HepG2 (cell line): ENCODE data around the gene SLC6A9. TPM values are rescaled to one million over a fixed set of nuclear protein-coding genes. Genes with fewer than 3 reads are reported as not detected.
A peak's percentile ranks its signal among the peaks of the same experiment; 100 is the strongest.

ENCODE experiments used
- ATAC-seq: fragments of 200-7000 bp; cut with Tn5 transposase; 3 replicates; pipeline ENCODE4 v1.9.1; 2020; ENCODE audit warnings: mild to moderate bottlenecking, moderate library complexity
- BruUV-seq: library from RNA; stranded (reverse); fragments of 400-500 nt; replicated peaks from 2 replicates; lab custom pipeline; 2021; lab: Mats Ljungman, UMichigan
- CTCF ChIA-PET: fragments of 300-600 bp; formaldehyde crosslinking; extraction: SDS; loops from one replicate; lab custom pipeline; 2021; ENCODE audit warnings: low total read pairs, inconsistent platforms, low intra/inter-chr PET ratio; lab: Yijun Ruan, JAX
- POLR2A ChIA-PET: fragments of 350-600 bp; sonication (Branson Sonifier 250); formaldehyde crosslinking; loops from one replicate; lab custom pipeline; 2020; ENCODE audit warnings: antibody characterized with exemption, inconsistent platforms; lab: Yijun Ruan, JAX
- DNase-seq: peaks from one replicate; pipeline ENCODE4 v3.0.0-alpha.2; 2015; ENCODE audit warnings: low spot score
- FAIRE-seq: peaks from 3 replicates; lab custom pipeline; 2011; peaks lifted over from hg19 to GRCh38; lab: Jason Lieb, UNC
- H2AFZ ChIP-seq: one replicate; pipeline ENCODE4 v1.6.1; 2011; ENCODE audit warnings: low read length, inconsistent platforms
- H3K27ac ChIP-seq: fragments of 300-600 bp; 3 replicates; pipeline ENCODE4 v1.8.0; 2011; ENCODE audit warnings: mixed run types, mild to moderate bottlenecking, mixed read lengths, low read length, inconsistent platforms; ENCODE audit not compliant: insufficient read depth; ENCODE audit errors: extremely low read length
- H3K27me3 ChIP-seq, 2 experiments: fragments of 200-600 bp in 1 of 2; 2 replicates in 1 of 2; 3 replicates in 1 of 2; pipeline versions ENCODE4 v1.6.0 to v1.8.0; 2011; ENCODE audit warnings: low read length in 2 of 2, mild to moderate bottlenecking in 2 of 2, moderate library complexity in 2 of 2, inconsistent platforms in 1 of 2; ENCODE audit not compliant: insufficient read depth in 2 of 2, control insufficient read depth in 1 of 2
- H3K36me3 ChIP-seq, 2 experiments: fragments of 200-600 bp in 1 of 2; replicated peaks in 1 of 2; 2 replicates in 1 of 2; 3 replicates in 1 of 2; pipeline versions ENCODE4 v1.5.1 to v1.8.0; 2011; ENCODE audit warnings: low read length in 2 of 2, inconsistent platforms in 1 of 2; ENCODE audit not compliant: insufficient read depth in 2 of 2, control insufficient read depth in 1 of 2
- H3K4me1 ChIP-seq: 2 replicates; pipeline ENCODE4 v1.5.1; 2012; ENCODE audit warnings: low read length, inconsistent platforms; ENCODE audit not compliant: insufficient read depth
- H3K4me2 ChIP-seq: 2 replicates; pipeline ENCODE4 v1.6.0; 2011; ENCODE audit warnings: low read depth, low read length, inconsistent platforms
- H3K4me3 ChIP-seq, 3 experiments: fragments of 200-600 bp in 1 of 3; sonication (generic), shearing (Covaris generic) in 1 of 3; replicated peaks in 1 of 3; 2 replicates each; pipeline ENCODE4 v1.5.1; 2011 to 2016; ENCODE audit warnings: low read length in 3 of 3, inconsistent platforms in 2 of 3, low read depth in 2 of 3, mild to moderate bottlenecking in 2 of 3, control low read depth in 1 of 3, mixed read lengths in 1 of 3; ENCODE audit not compliant: insufficient read depth in 1 of 3
- H3K79me2 ChIP-seq: one replicate; pipeline ENCODE4 v1.6.1; 2011; ENCODE audit warnings: low read length, inconsistent platforms; ENCODE audit not compliant: insufficient read depth
- H3K9ac ChIP-seq: 2 replicates; pipeline ENCODE4 v1.6.0; 2011; ENCODE audit warnings: mild to moderate bottlenecking, low read depth, low read length, inconsistent platforms; ENCODE audit not compliant: insufficient read depth
- H3K9me3 ChIP-seq: 2 replicates; pipeline ENCODE4 v1.5.1; 2012; ENCODE audit warnings: mild to moderate bottlenecking, low read length
- H4K20me1 ChIP-seq: 2 replicates; pipeline ENCODE4 v1.6.0; 2011; ENCODE audit warnings: inconsistent platforms, mild to moderate bottlenecking, low read length, moderate library complexity; ENCODE audit not compliant: insufficient read depth
- AGO1 ChIP-seq: fragments of 200-400 bp; formaldehyde crosslinking; IDR thresholded peaks from 2 replicates; pipeline ENCODE4 v1.6.1; 2017; ENCODE audit warnings: mild to moderate bottlenecking, low read depth, low read length, moderate library complexity; ENCODE audit not compliant: poor library complexity, severe bottlenecking
- AGO2 ChIP-seq: fragments of 200-400 bp; formaldehyde crosslinking; optimal IDR thresholded peaks from 2 replicates; pipeline ENCODE3; 2017; ENCODE audit warnings: mild to moderate bottlenecking, low read depth, low read length, moderate library complexity
- KLF6 ChIP-seq: IDR thresholded peaks from 2 replicates; pipeline ENCODE4 v1.8.0; 2016; ENCODE audit warnings: missing biosample characterization, missing genetic modification reagents
- ZNF234 ChIP-seq: sonication (generic); formaldehyde crosslinking; conservative IDR thresholded peaks from 2 replicates; pipeline ENCODE4 v1.5.1; 2020; ENCODE audit warnings: mild to moderate bottlenecking, missing genetic modification reagents
- WGBS: methylation state at CpG from one replicate; pipeline ENCODE4 v1.1.6; 2017; ENCODE audit warnings: low lambda C conversion rate; 5-methylcytosine and 5-hydroxymethylcytosine counted together
- in situ Hi-C: cut with HindIII; loops from 2 replicates; pipeline ENCODE4 v1.10.0; 2017; ENCODE audit warnings: low pct_unique_long_range_greater_than_20kb; ENCODE audit not compliant: extremely low pct_ligation_motif_present
- intact Hi-C: fragments of 100-400 bp; cut with micrococcal nuclease; formaldehyde crosslinking; loops from one replicate; pipeline ENCODE4 v1.10.0; 2022; ENCODE audit not compliant: unreplicated experiment
- polyA plus RNA-seq, 8 experiments: library from polyadenylated mRNA; depleted of rRNA in 3 of 8; stranded (reverse) in 7 of 8; unstranded in 1 of 8; fragments of >200 nt; fragmentation: Illumina TruSeq in 4 of 8; extraction: Trizol in 4 of 8; gene quantifications; 2 replicates each; pipeline versions ENCODE4 v1.2.1 to v1.2.3, GENCODE V29; 2011 to 2016; ENCODE audit warnings: low read depth in 4 of 8, missing spikeins in 1 of 8, mixed read lengths in 1 of 8; ENCODE audit not compliant: insufficient read depth in 1 of 8
- total RNA-seq, 5 experiments: library from RNA; depleted of rRNA; stranded (reverse); fragments of >200 nt; fragmentation: Illumina TruSeq; extraction: Trizol; gene quantifications; 2 replicates each; pipeline ENCODE4 v1.2.3, GENCODE V29; 2016; ENCODE audit warnings: low read depth in 1 of 5

The SLC6A9 gene
- total and polyA plus RNA-seq, 2 of the 13 experiments (the other 11 are each of a cell fraction or from before 2014, with no cell fraction given), result 8.5 to 9.9 TPM

DNA sequence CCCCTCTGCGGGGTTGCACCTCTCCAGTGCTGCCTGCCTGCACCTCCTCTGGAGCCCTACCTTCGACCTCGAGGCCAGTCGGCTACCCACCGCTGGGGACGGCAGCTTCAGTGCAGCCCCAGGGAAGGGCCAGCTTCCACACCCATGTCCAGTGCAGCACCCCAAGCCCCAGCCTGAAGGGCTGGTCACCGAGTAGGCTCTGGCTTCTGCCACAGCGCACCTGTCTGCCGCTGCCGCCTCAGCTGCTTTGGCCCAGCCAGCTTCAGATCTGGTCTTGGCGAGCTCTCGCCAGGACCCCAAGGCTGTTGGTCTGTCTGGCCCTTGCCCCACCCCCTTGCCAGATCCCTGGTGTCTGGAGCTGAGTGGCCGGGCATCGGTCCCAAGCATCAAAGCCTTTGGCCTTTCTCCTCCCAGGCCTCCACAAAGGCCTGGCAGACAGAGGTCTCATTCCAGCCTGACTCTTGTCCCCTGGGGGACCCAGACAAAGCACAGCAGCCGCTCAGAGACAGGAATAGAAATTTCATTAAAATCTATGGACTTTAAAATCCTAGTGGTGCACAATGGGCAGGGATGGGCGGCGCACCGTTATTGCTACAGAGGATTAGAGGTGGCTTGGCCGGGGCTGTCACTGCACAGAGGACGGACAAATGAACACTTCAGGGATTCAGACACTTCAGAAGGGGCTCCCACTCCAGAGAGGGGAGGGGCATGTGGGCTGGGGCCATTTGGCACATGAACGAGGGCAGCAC is 35.1 kb downstream of the SLC6A9 start:
- intact Hi-C loops, result loop anchor here (2.0 kb wide), 1 partner anchor 41 kb away; no protein-coding TSS in a partner anchor
- POLR2A ChIA-PET, result interaction anchor here (1.1 to 1.2 kb wide), 2 partner anchors 18 to 47 kb away, joined by 3 to 4 read pairs; no protein-coding TSS in a partner anchor
- CTCF ChIA-PET, result interaction anchor here (1.3 kb wide), 1 partner anchor 40 kb away, joined by 8 read pairs; no protein-coding TSS in a partner anchor
- BruUV-seq, result no TSS peak
- Histone ChIP-seq H4K20me1 (no peaks in the 10 kb centered on the region), H3K4me1 (peaks cover 45% of the 10 kb centered on the region), H3K4me3 (peak overlapping the region in 1 of 3 experiments; percentile 6; a peak in 1 of 6 replicates), H3K9ac (no peak overlapping the region), H3K36me3 (peaks cover 2 to 13% of the 10 kb centered on the region in 2 experiments; a peak in 2 of 5 replicates), H2AFZ (no peak overlapping the region), H3K27ac (no peak overlapping the region), H3K9me3 (no peaks in the 10 kb centered on the region), H3K4me2 (no peak overlapping the region), H3K27me3 (no peaks in the 10 kb centered on the region), H3K79me2 (no peaks in the 10 kb centered on the region)
- in situ Hi-C loops, result loop anchor here (5.0 kb wide), 1 partner anchor 36 kb away; the partner anchor contains the start of gene SLC6A9
- 69% methylated on average over 17 of the region's 21 CpGs for WGBS
- ATAC-seq (no peak), DNase-seq (no peak), FAIRE-seq (no peak)
- TF ChIP-seq ZNF234 (no peak), AGO2 (peak; percentile 59), AGO1 (peak; percentile 58), KLF6 (CRISPR knock-in tag) (no peak)
